Endodermal cell (in vitro differentiated cells): ENCODE results near the gene ARMC2. TPM values are rescaled to one million over a fixed set of nuclear protein-coding genes. Genes with fewer than 3 reads are reported as not detected.

Experiments
- DNase-seq: peaks from one replicate; pipeline ENCODE4 v3.0.0-alpha.2; 2017
- H3K27ac ChIP-seq: 2 replicates; pipeline ENCODE4 v1.5.1; 2013; ENCODE audit warnings: mild to moderate bottlenecking, low read depth, low read length, moderate library complexity
- H3K27me3 ChIP-seq: 2 replicates; pipeline ENCODE4 v1.6.1; 2013; ENCODE audit warnings: mild to moderate bottlenecking, low read length, moderate library complexity; ENCODE audit not compliant: insufficient read depth, control insufficient read depth, poor library complexity, severe bottlenecking
- H3K36me3 ChIP-seq: 2 replicates; pipeline ENCODE4 v1.7.0; 2013; ENCODE audit warnings: mild to moderate bottlenecking, low read length, moderate library complexity; ENCODE audit not compliant: control insufficient read depth, insufficient read depth
- H3K4me1 ChIP-seq: one replicate; pipeline ENCODE4 v1.7.0; 2013; ENCODE audit warnings: low read length; ENCODE audit not compliant: control insufficient read depth, insufficient read depth
- H3K4me3 ChIP-seq: 2 replicates; pipeline ENCODE4 v1.5.1; 2013; ENCODE audit warnings: mild to moderate bottlenecking, low read length, moderate library complexity
- H3K9ac ChIP-seq: 2 replicates; pipeline ENCODE4 v1.6.1; 2013; ENCODE audit warnings: mild to moderate bottlenecking, low read length, moderate library complexity; ENCODE audit not compliant: poor library complexity, severe bottlenecking; ENCODE audit errors: extremely low read depth
- H3K9me3 ChIP-seq: 2 replicates; pipeline ENCODE4 v1.6.1; 2013; ENCODE audit warnings: mild to moderate bottlenecking, low read length, moderate library complexity; ENCODE audit not compliant: control insufficient read depth
- H3K27ac Mint-ChIP-seq: 2 replicates; pipeline ENCODE4 v1.8.0; 2020; ENCODE audit warnings: mixed read lengths
- H3K27me3 Mint-ChIP-seq: 2 replicates; pipeline ENCODE4 v1.8.0; 2021; ENCODE audit warnings: mild to moderate bottlenecking, mixed read lengths; ENCODE audit not compliant: insufficient read depth
- H3K36me3 Mint-ChIP-seq: 2 replicates; pipeline ENCODE4 v1.8.0; 2020; ENCODE audit warnings: low read depth, mixed read lengths
- H3K4me1 Mint-ChIP-seq: 2 replicates; pipeline ENCODE4 v1.8.0; 2020; ENCODE audit warnings: mixed read lengths
- H3K4me3 Mint-ChIP-seq: 2 replicates; pipeline ENCODE4 v1.8.0; 2020; ENCODE audit warnings: mild to moderate bottlenecking, moderate library complexity, mixed read lengths
- H3K9me3 Mint-ChIP-seq: 2 replicates; pipeline ENCODE4 v1.8.0; 2020; ENCODE audit warnings: mild to moderate bottlenecking, mixed read lengths
- WGBS, 2 experiments: methylation state at CpG; one replicate each; pipeline versions ENCODE4 v1.1.5 to v1.1.7; 2013; ENCODE audit warnings: missing lambda C conversion rate in 2 of 2, mixed read lengths in 1 of 2; ENCODE audit not compliant: insufficient coverage in 1 of 2, insufficient read length in 1 of 2; 5-methylcytosine and 5-hydroxymethylcytosine counted together
- total RNA-seq, 2 donors: library from RNA; stranded (reverse); fragmentation: NEBNext Ultra II Directional in 1 of 2; extraction: Animal tissue kit (Norgen Biotek cat#: 25700) in 1 of 2; gene quantifications; 2 replicates in 1 of 2; 3 replicates in 1 of 2; pipeline ENCODE4 v1.2.1, GENCODE V29; 2021
- TF ChIP-seq, protein P1 (sequence below): fragments of 200-600 bp; sonication (generic); conservative IDR thresholded peaks from 2 replicates; pipeline ENCODE4 v1.5.0; 2021; ENCODE audit warnings: antibody characterized with exemption, mild to moderate bottlenecking

ARMC2 gene
- total RNA-seq, 2 donors from 2014 or later, result 7.1 to 8.3 TPM

GRCh38 chr6:109014606-109015005 is 166.4 kb downstream of the ARMC2 start:
- H3K9ac ChIP-seq, result no peak overlapping the region
- no peaks in the 10 kb centered on the region for H3K36me3 Mint-ChIP-seq
- no peak overlapping the region for H3K4me3 ChIP-seq
- TF ChIP-seq, protein P1, sequence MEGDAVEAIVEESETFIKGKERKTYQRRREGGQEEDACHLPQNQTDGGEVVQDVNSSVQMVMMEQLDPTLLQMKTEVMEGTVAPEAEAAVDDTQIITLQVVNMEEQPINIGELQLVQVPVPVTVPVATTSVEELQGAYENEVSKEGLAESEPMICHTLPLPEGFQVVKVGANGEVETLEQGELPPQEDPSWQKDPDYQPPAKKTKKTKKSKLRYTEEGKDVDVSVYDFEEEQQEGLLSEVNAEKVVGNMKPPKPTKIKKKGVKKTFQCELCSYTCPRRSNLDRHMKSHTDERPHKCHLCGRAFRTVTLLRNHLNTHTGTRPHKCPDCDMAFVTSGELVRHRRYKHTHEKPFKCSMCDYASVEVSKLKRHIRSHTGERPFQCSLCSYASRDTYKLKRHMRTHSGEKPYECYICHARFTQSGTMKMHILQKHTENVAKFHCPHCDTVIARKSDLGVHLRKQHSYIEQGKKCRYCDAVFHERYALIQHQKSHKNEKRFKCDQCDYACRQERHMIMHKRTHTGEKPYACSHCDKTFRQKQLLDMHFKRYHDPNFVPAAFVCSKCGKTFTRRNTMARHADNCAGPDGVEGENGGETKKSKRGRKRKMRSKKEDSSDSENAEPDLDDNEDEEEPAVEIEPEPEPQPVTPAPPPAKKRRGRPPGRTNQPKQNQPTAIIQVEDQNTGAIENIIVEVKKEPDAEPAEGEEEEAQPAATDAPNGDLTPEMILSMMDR, result no peak
- 94% methylated on average over 2 of the region's 2 CpGs; no CpG with 5 or more reads in 1 of the 2 experiments for WGBS, 2 experiments
- no peaks in the 10 kb centered on the region for H3K9me3 Mint-ChIP-seq
- peaks cover 3% of the 10 kb centered on the region for H3K4me1 ChIP-seq
- H3K36me3 ChIP-seq, result no peaks in the 10 kb centered on the region
- H3K4me1 Mint-ChIP-seq, result peaks cover 13% of the 10 kb centered on the region
- H3K9me3 ChIP-seq, result no peaks in the 10 kb centered on the region
- H3K27me3 Mint-ChIP-seq, result no peaks in the 10 kb centered on the region
- no peak for DNase-seq
- no peak overlapping the region for H3K27ac ChIP-seq
- H3K27ac Mint-ChIP-seq, result no peak overlapping the region
- H3K4me3 Mint-ChIP-seq, result no peak overlapping the region
- H3K27me3 ChIP-seq, result no peaks in the 10 kb centered on the region

DNA sequence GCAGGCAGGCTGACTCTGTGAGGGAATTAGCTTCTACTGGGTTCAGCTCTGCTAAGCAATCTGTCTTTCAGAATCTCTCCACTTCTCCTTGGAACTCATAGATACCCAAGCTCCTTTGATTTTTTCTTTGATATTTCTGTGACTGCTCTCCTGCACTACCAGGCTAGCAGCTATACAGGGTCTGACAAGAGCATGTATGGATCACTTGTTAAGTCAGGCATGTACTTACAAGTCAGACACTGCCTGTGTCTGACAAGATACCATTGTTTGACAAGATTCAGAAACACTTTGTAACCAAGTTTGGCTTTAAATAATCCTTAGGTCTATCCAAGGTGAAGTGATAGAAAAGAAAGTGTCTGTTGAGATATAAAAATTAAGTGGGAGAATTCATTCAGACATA is 167.0 kb downstream of the ARMC2 start:
- no peak overlapping the region for H3K4me3 Mint-ChIP-seq
- H3K4me1 Mint-ChIP-seq, result peaks cover 13% of the 10 kb centered on the region
- no peaks in the 10 kb centered on the region for H3K36me3 ChIP-seq
- H3K4me1 ChIP-seq, result peaks cover 3% of the 10 kb centered on the region
- no peaks in the 10 kb centered on the region for H3K9me3 ChIP-seq
- no peaks in the 10 kb centered on the region for H3K27me3 ChIP-seq
- H3K27ac ChIP-seq, result no peak overlapping the region
- no peak overlapping the region for H3K27ac Mint-ChIP-seq
- no peaks in the 10 kb centered on the region for H3K27me3 Mint-ChIP-seq
- no peak overlapping the region for H3K9ac ChIP-seq
- TF ChIP-seq, protein P1, result no peak
- DNase-seq, result no peak
- no peak overlapping the region for H3K4me3 ChIP-seq
- no peaks in the 10 kb centered on the region for H3K36me3 Mint-ChIP-seq
- no peaks in the 10 kb centered on the region for H3K9me3 Mint-ChIP-seq

GRCh38 chr6:109019911-109020310 is 171.7 kb downstream of the ARMC2 start:
- Histone ChIP-seq H3K4me3 (no peak overlapping the region), H3K9ac (no peak overlapping the region), H3K27ac (no peak overlapping the region), H3K9me3 (no peaks in the 10 kb centered on the region), H3K27me3 (no peaks in the 10 kb centered on the region), H3K36me3 (no peaks in the 10 kb centered on the region), H3K4me1 (peaks cover 3% of the 10 kb centered on the region)
- no peak overlapping the region for H3K27ac Mint-ChIP-seq
- 20% methylated on average over 1 of the region's 1 CpG; no CpG with 5 or more reads in 1 of the 2 experiments for WGBS, 2 experiments
- no peaks in the 10 kb centered on the region for H3K27me3 Mint-ChIP-seq
- H3K4me3 Mint-ChIP-seq, result no peak overlapping the region
- DNase-seq, result no peak
- H3K9me3 Mint-ChIP-seq, result no peaks in the 10 kb centered on the region
- TF ChIP-seq, protein P1, result no peak
- H3K4me1 Mint-ChIP-seq, result peaks cover 12% of the 10 kb centered on the region
- H3K36me3 Mint-ChIP-seq, result no peaks in the 10 kb centered on the region
